Measurements from ENCODE around the gene IL19.
"Not testable (repeated sequence)": the region's sequence is repeated elsewhere in the genome, so short reads cannot be mapped to it uniquely, and the experiment has no call there.

Gene IL19

DNA sequence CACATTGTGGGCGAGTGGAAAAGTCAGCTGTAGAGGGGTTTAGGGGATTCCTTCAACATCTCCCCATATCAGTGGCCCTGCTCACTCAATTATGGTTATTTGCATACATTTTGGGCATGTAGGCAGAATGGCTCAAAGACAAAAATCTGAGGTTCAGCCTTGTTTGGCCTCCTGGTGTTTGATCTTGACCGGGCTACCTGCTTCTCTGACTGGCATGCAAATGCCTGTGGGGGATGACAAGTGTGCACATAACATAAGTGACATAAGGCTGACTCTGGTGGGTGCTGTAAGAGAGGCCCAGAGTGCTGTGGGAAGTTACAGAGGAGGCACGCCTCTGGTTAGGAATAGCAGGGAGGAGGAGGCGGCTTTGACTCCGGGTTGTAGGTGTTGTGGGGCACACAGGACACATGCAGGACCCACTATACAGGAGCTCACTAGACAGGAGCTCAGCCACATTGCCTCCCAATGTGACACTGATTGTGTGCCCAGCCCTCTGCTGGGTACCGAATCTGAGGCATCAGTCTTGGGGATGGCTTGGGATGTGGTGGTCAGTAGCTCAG lies 29.4 kb upstream of the IL19 start:
- DNase-seq = no peak

DNA sequence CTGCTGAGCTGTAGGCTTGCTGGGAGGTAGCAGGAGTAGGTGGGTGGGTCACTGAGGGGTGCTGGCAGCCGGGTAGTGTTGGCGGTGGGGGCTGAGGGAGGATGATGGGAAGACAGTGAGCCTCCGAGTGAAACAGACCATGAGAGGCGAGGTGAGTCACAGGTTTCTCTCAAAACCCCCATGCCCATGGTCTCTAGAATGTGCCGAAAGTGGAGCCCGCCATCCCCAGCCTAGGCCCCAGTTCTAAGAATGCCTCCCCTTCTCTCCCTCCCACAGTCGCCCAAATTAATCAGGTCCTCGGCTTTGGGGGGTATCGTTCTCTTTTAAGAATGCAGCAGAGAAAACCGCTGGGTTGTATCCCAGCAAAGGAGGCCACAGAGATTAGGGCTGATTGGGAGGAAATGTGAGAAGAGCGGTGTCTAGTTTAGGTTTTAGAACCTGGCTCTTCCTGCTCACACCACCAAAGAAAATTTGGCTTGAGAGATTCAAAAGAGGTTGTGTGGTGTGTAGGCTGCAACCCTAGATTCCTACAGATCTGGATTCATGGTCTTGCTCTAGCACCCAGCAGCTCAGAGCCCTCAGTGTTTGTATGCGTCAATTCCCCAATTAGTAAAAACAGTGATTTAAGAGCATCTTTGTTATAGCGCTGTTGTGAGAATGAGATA lies 27.7 kb upstream of the IL19 start:
- no peak for DNase-seq

DNA sequence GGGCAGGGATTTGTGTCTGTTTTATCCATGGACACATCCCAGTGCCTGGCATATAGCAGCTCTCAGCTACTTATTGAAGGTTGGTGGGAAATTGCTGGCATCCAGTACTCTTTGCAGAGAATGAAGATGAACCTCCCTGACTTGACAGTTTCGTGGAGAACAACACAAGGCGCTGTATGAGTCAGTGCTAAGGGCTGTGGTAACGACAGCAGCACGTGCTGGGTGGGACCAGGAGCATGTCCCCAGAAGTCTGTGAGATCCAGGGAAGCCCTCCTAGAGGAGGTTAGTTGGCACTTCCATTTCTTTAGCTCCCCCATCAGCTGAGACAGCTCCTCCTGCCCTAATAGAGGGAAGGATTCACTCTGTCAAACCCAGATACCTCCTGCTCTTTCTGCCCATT lies 25.9 kb upstream of the IL19 start:
- no peak for DNase-seq

DNA sequence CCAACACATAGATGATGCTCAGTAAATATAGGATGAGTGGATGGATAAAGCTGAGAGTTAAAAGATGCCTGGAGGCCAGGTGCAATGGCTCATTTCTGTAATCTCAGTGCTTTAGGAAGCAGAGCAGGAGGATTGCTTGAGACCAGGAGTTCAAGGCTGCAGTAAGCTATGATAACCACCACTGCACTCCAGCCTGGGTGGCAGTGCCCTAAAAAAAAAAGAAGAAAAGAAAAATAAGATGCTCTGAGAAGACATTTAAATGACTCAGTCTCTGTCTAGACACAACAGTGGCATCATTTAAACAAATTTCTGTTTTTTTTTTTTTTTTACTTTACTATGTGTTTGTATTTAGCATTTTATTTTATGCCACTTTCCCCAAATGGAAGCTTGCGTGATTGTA lies 25.3 kb upstream of the IL19 start:
- no peak for DNase-seq

DNA sequence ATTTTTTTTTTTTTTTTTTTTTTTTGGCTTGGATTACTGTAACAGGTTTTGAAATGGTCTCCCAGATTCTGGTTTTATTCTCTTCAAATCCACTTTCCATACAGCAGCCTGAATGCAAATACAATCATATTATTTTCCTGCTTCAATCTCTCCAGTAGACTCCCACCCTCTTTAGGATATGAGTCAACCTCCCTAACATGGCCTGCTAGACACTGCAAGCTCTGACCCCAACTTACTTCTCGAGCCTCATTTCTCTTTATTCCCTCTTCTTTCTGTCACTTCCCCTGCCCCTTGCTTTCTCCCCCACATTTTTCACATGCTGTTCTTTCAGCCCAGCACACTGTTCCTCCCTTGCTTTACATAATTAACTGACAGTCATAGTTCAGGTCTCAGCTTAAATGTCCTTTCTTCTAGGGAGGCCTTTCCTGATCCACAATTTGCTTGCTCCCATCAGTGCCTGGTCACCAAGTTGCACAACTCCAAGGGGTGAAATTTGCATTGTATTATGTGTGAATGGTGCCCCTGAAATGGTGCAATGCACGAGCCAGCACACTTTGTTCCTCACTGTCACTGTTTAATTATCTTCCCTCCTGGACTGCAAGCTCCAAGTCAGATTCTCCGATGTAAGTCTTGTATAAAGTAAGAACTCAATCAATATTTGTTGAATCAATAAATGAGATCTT lies 22.1 kb upstream of the IL19 start:
- DNase-seq = no peak

DNA sequence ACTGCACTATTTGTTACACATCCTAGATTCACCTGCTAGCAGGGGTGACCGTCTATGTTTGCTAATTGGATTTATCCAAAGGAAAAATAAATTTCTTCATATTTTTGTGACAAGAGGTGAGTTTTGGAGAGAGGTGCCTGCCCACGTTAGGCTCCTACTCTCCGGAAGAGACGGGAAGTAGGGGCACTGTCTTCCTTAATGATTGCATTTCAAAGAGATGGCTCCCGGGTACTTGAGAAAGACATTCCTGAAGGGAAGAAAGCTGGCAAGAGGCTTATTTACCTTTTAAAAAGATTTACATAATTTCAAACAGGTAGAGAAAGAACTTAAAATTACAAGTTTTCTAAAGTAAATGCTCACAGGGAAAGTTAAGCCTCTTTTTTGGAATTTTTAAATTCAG lies 18.7 kb upstream of the IL19 start:
- DNase-seq = no peak

DNA sequence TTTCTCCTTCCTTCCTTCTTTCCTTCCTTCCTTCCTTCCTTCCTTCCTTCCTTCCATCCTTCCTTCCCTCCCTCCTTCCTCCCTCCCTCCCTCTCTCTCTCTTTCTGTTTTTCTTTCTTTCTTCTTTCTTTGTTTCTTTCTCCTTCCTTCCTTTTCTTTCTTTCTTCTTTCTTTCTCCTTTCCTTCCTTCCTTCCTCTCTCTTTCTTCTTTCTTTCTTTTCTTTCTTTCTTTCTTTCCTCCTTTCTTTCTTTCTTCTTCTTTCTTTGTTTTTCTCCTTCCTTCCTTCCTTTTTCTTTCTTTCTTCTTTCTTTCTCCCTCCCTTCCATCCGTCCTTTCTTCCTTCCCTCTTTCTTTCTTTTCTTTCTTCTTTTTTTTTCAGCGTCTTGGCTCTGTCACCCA lies 18.1 kb upstream of the IL19 start:
- no peak for DNase-seq

DNA sequence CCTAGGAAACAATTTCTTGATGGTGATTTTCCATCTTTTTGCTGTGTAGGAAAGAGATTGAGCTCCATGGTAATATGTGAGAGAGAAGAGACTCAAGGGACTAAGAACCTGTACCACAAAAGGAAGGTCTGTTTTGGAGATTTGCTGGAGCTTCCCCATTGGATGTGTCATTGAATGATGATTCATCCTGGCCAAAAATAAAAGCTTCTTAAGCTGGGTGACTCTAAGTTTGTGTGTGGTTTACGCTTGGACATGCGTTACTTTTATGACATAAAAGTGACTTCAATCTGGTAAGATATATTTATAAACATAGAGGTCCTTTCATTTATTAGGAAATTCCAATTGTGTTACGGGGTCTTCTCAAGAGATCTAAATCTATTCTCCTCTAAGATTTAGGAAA lies 17.4 kb upstream of the IL19 start:
- DNase-seq = no peak

DNA sequence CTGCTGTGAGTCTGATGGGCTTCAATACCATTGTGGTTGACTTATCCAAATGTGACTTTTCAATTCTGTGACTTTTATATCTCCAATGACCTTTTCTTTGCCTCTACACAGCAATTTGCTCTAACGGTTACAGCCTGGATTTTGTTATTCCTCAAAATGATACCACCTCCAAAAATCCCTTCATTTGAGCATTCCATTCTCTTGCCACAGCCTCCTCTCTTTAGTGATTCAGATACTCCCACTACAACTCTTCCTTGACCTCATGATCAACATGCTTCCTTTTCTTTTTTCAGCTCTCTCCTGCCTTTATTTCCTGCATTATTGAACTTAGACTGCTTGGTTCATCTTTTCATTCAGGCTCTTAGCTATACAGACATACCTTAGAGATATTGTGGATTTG lies 16.6 kb upstream of the IL19 start:
- DNase-seq = no peak

DNA sequence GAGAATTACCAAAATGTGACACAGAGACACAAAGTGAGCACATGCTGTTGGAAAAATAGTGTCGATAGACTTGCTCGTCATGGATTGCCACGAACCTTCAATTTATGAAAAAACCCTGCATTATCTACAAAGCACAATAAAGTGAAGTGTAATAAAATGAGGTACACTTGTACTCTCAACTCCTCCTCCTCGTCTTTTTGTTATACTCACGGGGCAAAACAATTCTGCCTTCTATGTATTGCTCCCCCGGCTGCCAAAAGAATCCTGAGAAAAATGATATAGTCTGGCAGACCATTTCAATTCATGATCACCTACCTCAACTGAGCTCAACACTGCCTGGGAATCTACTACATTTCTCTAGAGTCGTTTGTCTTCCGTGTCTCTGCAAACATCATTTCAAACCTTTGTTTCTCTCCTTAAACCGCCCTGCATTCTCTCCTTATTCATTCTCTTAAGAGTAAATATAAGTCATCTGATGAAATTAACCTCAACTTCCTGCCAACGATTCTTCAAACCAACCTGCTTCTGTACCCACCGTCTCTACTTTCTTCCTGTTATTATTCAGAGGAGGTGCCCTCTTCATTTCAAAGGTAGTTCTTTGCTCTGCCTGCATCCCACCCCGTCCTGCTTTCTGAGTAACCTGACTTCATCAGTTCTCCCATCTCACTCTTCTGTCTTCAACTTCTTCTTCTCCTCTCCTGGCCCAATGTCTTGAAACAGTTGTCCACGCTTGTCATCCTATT lies 12.9 kb upstream of the IL19 start:
- no peak for DNase-seq

DNA sequence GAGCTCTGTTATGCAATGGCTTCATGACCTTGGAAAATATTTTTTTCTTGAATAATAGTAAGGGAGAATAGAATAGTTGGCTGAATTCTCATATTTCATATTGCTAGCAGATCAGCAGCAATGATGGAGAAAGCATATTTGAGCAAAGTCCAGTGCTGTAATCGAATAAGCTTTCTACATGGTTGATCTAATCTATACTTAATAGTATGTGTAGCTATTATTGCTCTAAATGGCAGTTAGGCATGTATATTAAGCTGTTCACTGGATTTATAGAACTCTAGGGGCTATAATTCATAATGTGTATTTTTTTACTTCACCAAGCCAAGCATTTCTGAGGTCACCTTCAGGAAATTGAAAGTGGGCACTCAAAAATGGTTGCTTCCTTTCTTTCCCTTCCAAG lies 10.0 kb upstream of the IL19 start:
- no peak for DNase-seq

DNA sequence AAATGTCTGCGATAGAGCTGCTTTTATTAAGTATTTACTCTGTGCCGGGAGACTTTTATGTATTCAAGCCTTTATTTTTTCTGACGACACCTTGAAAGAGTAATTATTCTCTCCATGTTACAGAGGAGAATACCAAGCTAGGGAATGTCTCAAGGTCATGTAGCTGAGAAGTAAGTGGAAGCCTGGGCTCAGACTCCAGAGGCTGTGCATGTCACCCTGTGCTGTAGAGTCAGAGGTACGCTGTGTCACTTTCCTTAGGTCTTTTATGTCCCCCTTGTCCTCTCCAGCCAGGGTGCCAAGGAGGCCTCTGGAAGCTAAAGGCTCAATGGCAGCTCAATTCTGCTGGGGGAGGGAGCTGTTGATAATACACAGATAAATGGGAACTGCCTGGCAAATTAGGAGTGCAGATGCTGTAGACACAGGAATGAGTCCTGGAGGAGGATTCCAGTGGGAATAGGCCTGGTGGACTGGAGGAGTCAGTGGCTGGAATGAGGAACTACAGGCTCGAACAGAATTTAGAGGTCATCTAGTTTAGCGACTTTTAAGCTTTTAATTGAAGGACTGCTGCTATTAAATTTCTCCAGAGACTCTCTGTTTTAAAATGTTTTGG lies 9.3 kb upstream of the IL19 start:
- no peak for DNase-seq

DNA sequence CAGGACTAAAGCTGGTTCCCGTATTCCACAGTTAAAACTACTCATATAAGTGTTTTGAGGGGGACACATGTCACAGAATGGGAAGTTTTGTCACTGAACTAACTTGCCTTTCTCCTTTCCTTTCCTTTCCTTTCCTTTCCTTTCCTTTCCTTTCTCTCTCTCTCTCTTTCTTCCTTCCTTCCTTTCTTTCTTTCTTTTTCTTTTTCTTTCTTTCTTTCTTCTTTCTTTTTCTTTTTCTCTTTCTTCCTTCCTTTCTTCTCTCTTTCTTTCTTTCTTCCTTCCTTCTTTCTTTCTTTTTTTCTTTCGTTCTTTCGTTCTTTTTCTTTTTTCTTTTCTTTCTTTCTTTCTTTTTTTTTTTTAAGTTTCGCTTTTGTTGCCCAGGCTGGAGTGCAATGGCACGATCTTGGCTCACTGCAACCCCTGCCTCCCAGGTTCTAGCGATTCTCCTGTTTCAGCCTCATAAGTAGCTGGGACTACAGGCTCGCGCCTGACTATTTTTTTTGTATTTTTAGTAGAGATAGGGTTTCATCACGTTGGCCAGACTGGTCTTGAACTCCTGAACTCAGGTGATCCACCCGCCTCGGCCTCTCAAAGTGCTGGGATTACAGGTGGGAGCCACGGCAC lies 7.7 kb upstream of the IL19 start:
- not testable (repeated sequence) for DNase-seq

DNA sequence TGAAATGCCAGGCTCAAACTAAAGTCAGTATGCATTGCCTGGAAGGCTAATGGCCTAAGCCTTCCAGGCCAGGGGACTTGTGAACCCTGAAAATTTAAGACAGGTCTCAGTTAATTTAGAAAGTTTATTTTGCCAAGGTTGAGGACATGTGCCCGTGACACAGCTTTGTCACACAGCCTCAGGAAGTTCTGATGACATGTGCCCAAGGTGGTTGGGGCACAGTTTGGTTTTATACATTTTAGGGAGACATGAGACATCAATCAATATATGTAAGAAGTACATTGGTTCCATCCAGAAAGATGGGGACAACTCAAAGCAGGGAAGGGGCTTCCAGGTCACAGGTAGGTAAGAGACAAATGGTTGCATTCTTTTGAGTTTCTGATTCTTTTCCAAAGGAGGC lies 4.8 kb upstream of the IL19 start:
- not testable (repeated sequence) for DNase-seq

DNA sequence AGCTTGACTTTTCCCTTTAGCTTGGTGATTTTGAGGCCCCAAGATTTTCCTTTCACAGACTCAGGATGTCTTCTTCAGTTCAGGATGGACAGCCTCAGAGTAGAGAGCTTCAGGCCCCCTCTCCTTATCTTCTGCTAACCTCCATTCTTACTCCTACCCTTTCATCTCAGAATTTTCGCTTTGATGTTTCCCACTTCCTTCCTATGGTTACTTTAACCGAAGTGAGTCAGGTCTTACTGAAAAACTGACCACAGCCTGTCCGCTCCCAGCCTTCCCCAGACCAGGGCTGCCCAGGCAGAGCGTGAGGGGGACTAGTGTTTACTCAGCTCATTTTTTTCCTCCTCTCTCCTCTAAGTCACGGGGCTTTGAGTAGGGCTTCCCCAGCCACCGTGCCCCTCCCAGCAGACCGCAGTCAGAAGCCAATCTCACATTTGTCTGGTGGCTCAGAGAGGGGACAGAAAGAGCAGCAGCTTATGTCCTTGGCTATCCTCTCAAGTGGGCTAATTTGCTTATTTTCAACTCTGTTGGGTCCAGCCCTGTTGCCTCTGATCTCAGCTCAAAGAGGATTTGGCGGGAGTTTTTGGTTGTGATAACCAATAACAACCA lies 4.2 kb upstream of the IL19 start:
- DNase-seq = no peak

DNA sequence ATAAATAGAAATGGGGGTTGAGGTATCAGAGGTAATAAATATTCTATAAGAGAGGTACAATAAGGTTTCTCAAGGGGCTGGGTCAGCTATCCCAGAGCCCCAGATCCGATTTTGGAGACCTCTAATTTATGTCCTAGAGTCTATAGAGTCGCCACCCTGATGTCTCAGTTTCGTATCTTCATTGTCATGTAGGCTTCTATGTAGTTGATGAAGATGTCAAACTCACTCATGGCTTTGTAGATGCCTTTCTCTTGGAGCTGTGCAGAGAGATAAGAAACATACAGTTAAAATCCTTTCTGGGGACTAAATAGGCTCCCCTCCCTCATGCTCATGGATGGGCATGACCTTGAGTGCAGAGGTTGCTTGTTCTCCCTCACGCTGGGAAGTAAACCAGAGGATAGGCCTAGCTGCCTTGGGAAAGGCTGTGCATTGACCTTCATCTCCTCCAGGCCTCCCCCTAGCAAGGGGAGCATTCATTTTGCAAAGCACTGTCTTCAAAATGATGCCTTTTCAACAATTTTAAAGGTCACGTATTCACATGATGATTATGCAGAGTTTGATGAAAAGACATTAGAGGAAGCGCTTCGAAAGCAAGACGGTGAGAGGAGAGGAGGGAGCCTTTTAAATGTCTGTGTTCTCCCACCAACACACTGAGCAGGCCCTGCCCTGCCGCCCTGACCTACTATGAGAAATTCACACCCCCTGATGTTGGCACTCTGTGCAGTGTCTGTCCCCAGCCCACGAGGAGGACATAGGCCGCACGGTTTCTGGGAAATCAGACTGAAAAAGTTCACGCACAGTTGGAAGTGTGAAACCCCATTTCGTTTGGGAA lies 1.9 kb upstream of the IL19 start:
- no peak for DNase-seq

DNA sequence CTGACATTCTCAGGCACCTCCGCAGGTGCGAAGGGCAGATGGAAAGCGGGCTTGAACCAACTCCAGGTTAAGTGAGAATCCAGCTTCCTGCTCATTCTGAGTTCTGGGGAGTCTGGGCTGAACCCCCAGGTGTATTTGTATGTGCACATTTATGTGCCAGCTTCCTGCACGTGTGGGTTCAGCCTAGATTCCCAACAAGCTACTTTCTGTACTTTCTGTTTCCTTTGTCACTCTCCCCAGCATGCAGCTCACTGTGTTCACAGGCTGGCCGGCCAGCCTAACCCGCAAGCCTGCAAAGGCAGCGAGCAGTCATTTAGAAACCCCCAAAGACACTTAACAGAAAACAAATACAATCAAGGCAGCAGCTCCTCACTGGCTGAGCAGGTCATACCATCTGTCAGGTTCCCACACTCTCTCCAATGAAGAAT lies 1.3 kb upstream of the IL19 start:
- DNase-seq = no peak

DNA sequence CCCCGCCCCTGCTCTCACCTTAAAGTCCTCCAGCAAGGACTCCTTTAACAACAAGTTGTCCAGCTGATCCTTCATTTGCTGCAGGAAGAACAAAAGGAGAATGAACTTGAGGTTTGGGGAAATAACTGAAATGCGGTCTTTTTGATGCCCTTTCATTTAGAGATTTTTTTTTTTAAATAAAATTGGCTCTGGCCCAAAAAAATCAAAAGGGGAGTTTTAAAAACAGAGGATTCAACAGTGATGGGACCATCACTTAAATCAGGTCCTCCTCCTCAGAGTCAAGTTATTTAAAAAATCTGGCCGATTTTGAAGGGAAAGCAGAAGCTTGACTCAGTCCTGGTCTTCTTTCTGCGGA lies 742 bp downstream of the IL19 start:
- DNase-seq = no peak

DNA sequence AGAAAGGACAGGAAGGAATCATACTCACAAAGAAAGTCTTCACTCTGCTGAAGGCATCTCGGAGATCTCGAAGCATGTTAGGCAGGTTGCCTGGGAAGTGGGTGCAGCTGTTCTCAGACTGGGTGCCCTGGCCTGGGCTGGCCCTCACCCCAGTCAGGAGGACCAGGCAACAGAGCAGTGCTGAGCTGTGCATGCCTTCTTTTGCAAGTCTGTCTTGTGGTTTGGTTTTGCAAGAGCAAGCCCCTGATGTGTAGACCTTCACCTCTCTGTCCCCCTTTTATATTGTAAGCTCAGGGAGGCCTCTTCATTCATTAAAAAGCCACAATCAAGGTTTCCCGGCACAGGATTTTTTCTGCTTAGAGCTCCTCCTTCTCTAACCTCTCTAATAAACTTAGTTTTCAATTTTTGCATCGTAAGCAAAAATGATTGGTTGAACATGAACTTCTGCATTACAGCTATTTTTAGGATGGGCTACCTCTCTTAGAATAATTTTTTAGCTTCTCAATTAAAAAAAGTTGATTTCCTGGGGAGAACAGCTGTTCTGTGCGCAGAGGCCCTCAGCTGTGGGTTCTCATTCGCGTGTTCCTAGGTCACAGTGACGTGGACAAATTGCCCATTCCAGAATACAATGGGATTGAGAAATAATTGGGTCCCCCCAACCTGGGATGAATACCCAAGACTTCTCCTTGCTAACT lies 1.8 kb downstream of the IL19 start, which contains the start of gene IL10:
TSS of gene IL10 (minus strand) at position 252 of the 695 bp plus-strand sequence. CDS start at position 193, 59 bp downstream.
- no peak for DNase-seq

DNA sequence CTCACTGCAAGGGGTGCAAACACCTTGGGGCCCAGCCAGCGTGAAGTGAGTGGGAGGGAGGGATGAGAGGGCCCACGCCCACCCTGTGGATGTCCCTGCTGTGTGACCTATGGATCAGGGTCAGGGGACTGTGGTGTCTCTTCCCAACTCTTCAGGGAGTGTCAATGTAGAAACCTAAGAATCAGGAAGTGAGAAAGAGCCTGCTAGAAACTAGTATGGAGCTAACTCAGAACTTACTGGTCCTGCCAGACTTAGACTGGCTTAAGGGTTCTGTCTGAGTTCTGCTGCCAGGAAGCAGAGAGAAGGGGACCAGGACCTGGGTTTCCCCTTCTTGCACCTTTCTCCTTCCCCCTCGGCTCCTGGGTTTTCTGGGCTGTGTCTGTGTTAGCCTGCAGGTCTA lies 3.5 kb downstream of the IL19 start:
- no peak for DNase-seq

DNA sequence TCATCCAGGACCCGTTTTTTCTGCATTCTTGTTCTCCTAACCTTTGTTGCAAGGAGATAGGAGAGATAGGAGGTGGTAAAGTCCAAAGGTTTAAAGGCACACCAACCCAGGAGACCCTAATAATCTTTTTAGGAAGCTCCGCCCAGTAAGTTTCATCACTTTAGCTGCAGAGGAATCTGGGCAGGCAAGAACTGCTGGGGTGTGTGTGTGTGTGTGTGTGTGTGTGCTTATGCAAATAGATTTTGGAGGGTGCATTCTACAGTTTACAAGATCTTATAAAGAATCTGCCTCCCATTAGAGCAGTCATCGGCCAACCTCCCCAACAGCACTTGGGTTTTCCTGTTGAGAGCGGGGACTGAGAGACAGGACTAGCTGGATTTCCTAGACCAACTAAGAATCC lies 5.7 kb downstream of the IL19 start:
- no peak for DNase-seq

Measured in NCI-H2081 (cell line).